RWPE2 (cell line): Measurements from ENCODE around the gene CXCR6.

Experiments used
- ATAC-seq: fragments of 200-7000 bp; cut with Tn5 transposase; 3 replicates; pipeline ENCODE4 v1.9.1; 2021; ENCODE audit warnings: low read depth
- DNase-seq: peaks from one replicate; pipeline ENCODE4 v3.0.0-alpha.2; 2020; ENCODE audit warnings: low spot score
- H3K27ac ChIP-seq: fragments of 450-650 bp; 2 replicates; pipeline ENCODE4 v1.5.1; 2017; ENCODE audit warnings: mild to moderate bottlenecking; ENCODE audit not compliant: poor library complexity, severe bottlenecking
- H3K27me3 ChIP-seq: fragments of 250-450 bp; sonication (Bioruptor Pico); 2 replicates; pipeline ENCODE4 v1.5.1; 2021; ENCODE audit warnings: mild to moderate bottlenecking, moderate library complexity; ENCODE audit not compliant: insufficient read depth, poor library complexity, severe bottlenecking
- H3K36me3 ChIP-seq: fragments of 250-450 bp; sonication (Bioruptor Pico); 2 replicates; pipeline ENCODE4 v1.5.1; 2020; ENCODE audit warnings: low read depth, mild to moderate bottlenecking, moderate library complexity
- H3K4me1 ChIP-seq: fragments of 250-450 bp; sonication (Bioruptor Pico); 2 replicates; pipeline ENCODE4 v1.5.1; 2021; ENCODE audit warnings: mild to moderate bottlenecking, moderate library complexity; ENCODE audit not compliant: insufficient read depth, poor library complexity, severe bottlenecking
- H3K4me3 ChIP-seq: fragments of 250-450 bp; sonication (Bioruptor Pico); 2 replicates; pipeline ENCODE4 v1.5.1; 2021; ENCODE audit warnings: mild to moderate bottlenecking, moderate library complexity; ENCODE audit not compliant: severe bottlenecking
- H3K9me3 ChIP-seq: fragments of 250-450 bp; sonication (Bioruptor Pico); 2 replicates; pipeline ENCODE4 v1.5.1; 2021; ENCODE audit warnings: mild to moderate bottlenecking, moderate library complexity; ENCODE audit not compliant: severe bottlenecking
- TF ChIP-seq, protein P1 (sequence below): fragments of 450-650 bp; IDR thresholded peaks from one replicate; pipeline ENCODE4 v1.5.1; 2017; ENCODE audit warnings: mild to moderate bottlenecking, moderate library complexity; ENCODE audit not compliant: poor library complexity, severe bottlenecking

The CXCR6 gene

GRCh38 chr3:45938864-45939263 lies 4.4 kb upstream of the CXCR6 start:
- DNase-seq (no peak), ATAC-seq (peak; percentile 76)
- Histone ChIP-seq H3K27me3 (no peaks in the 10 kb centered on the region), H3K9me3 (no peaks in the 10 kb centered on the region), H3K4me3 (no peak overlapping the region), H3K36me3 (peaks cover 18% of the 10 kb centered on the region), H3K4me1 (no peaks in the 10 kb centered on the region), H3K27ac (no peak overlapping the region)
- TF ChIP-seq, protein P1, sequence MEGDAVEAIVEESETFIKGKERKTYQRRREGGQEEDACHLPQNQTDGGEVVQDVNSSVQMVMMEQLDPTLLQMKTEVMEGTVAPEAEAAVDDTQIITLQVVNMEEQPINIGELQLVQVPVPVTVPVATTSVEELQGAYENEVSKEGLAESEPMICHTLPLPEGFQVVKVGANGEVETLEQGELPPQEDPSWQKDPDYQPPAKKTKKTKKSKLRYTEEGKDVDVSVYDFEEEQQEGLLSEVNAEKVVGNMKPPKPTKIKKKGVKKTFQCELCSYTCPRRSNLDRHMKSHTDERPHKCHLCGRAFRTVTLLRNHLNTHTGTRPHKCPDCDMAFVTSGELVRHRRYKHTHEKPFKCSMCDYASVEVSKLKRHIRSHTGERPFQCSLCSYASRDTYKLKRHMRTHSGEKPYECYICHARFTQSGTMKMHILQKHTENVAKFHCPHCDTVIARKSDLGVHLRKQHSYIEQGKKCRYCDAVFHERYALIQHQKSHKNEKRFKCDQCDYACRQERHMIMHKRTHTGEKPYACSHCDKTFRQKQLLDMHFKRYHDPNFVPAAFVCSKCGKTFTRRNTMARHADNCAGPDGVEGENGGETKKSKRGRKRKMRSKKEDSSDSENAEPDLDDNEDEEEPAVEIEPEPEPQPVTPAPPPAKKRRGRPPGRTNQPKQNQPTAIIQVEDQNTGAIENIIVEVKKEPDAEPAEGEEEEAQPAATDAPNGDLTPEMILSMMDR = peak; percentile 88

- TF ChIP-seq, protein P1 = no peak
- DNase-seq = no peak
- no peaks in the 10 kb centered on the region for H3K9me3 ChIP-seq
- H3K27ac ChIP-seq = no peak overlapping the region
- no peaks in the 10 kb centered on the region for H3K27me3 ChIP-seq
- no peak overlapping the region for H3K4me3 ChIP-seq
- no peaks in the 10 kb centered on the region for H3K4me1 ChIP-seq
- peak; percentile 32; the same call in 1 of the 3 replicates for ATAC-seq
- H3K36me3 ChIP-seq = peaks cover 14% of the 10 kb centered on the region
Measured at GRCh38 chr3:45939341-45939771, 3.9 kb upstream of the CXCR6 start.

DNA sequence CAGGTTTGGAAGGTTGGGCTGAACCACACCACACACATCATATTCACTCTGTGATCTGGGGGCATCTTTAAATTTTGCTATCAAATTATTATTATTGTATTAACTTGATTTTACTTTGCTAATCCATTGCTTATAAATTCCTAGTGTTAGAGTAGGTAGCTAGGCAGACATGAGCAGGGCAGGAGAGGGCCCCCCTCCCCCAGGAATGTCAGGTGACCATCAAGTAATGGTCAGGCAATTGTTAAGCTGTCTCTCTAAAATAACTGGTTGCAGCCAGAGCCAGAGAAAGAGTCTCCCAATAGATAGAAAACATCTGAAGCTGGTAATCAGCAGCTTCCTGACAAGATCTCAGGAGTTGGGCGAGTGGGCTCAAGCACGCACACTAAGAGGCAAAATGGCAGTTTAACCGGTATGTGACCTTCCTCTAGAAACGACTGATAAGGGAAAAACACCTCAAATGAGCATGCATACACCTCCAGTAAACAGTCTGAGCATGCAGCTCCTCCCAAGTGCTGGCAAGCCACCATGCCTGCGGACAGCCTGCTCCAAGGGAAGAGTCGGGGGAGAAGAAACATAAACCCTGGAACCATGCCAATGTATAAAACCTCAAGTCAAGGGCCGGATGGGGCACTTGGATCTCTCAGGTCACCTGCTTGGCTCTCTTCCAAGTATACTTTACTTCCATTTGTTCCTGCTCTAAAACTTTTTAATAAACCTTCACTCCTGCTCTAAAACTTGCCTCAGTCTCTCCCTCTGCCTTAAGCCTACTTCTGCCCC lies 3.1 kb upstream of the CXCR6 start:
- ATAC-seq (no peak), DNase-seq (no peak)
- Histone ChIP-seq H3K9me3 (no peaks in the 10 kb centered on the region), H3K36me3 (peaks cover 11% of the 10 kb centered on the region), H3K4me1 (no peaks in the 10 kb centered on the region), H3K27ac (no peak overlapping the region), H3K27me3 (no peaks in the 10 kb centered on the region), H3K4me3 (no peak overlapping the region)
- TF ChIP-seq, protein P1 = no peak

- TF ChIP-seq, protein P1 = no peak
- DNase-seq = no peak
- Histone ChIP-seq H3K27ac (no peak overlapping the region), H3K4me3 (no peak overlapping the region), H3K27me3 (no peaks in the 10 kb centered on the region), H3K4me1 (no peaks in the 10 kb centered on the region), H3K9me3 (no peaks in the 10 kb centered on the region), H3K36me3 (peaks cover 6% of the 10 kb centered on the region)
- ATAC-seq = no peak; the same call in 2 of the 3 replicates
Measured at GRCh38 chr3:45940781-45941365, 2.4 kb upstream of the CXCR6 start.
